D721Med (cell line): ENCODE data around the gene COBL.

Experiments used
- DNase-seq: peaks from one replicate; pipeline ENCODE4 v3.0.0; 2011; ENCODE audit warnings: low spot score; ENCODE audit not compliant: insufficient read length
- FAIRE-seq: peaks from 2 replicates; lab custom pipeline; 2011; peaks lifted over from hg19 to GRCh38; lab: Jason Lieb, UNC
- CTCF ChIP-seq: IDR thresholded peaks from 2 replicates; pipeline ENCODE4 v1.5.1; 2012; ENCODE audit warnings: mild to moderate bottlenecking, control low read depth; ENCODE audit not compliant: insufficient read depth; ENCODE audit errors: missing control alignments

COBL gene

GRCh38 chr7:50977421-50977820 is 339.2 kb downstream of the COBL start:
- DNase-seq (no peak), FAIRE-seq (no peak)
- no peak for TF ChIP-seq CTCF

GRCh38 chr7:50976064-50976463 is 340.5 kb downstream of the COBL start:
- TF ChIP-seq CTCF: no peak
- FAIRE-seq (no peak), DNase-seq (no peak)

GRCh38 chr7:50974240-50974639 is 342.4 kb downstream of the COBL start:
- no peak for TF ChIP-seq CTCF
- DNase-seq (no peak), FAIRE-seq (no peak)

GRCh38 chr7:50973814-50974213 is 342.8 kb downstream of the COBL start:
- no peak for DNase-seq
- TF ChIP-seq CTCF: no peak
- no peak for FAIRE-seq

- FAIRE-seq: no peak
- no peak for DNase-seq
- TF ChIP-seq CTCF: no peak
These were observed 346.5 kb downstream of the COBL start for GRCh38 chr7:50970092-50970491.
